HCT116 (cell line): Measurements from ENCODE around the gene GSTT2B. TPM values are rescaled to one million over a fixed set of nuclear protein-coding genes. Genes with fewer than 3 reads are reported as not detected.

ENCODE experiments used
- ATAC-seq: fragments of 200-7000 bp; cut with Tn5 transposase; 2 replicates; pipeline ENCODE4 v1.9.1; 2020; ENCODE audit warnings: mild to moderate bottlenecking, moderate library complexity
- BruUV-seq: library from RNA; stranded (reverse); fragments of 400-500 nt; replicated peaks from 2 replicates; lab custom pipeline; 2021; lab: Mats Ljungman, UMichigan
- CTCF ChIA-PET: fragments of 300-600 bp; sonication (Branson Sonifier 250); formaldehyde crosslinking; loops from one replicate; lab custom pipeline; 2021; ENCODE audit warnings: antibody characterized with exemption; lab: Charles Lee
- POLR2A ChIA-PET: fragments of 300-600, 350-600 bp; sonication (Branson Sonifier 250); formaldehyde crosslinking; loops from one replicate; lab custom pipeline; 2021; ENCODE audit warnings: antibody characterized with exemption; lab: Charles Lee
- RAD21 ChIA-PET, 2 experiments: fragments of 300-600 bp; sonication (Branson Sonifier 250); formaldehyde crosslinking; loops; one replicate each; lab custom pipeline; 2023; ENCODE audit warnings: low total read pairs in 2 of 2; ENCODE audit not compliant: uncharacterized antibody in 2 of 2, unreplicated experiment in 2 of 2, low non-redundant PET in 1 of 2; lab: Charles Lee
- DNase-seq: peaks from one replicate; pipeline ENCODE4 v3.0.0-alpha.2; 2010; ENCODE audit warnings: low read depth, low spot score
- H2AFZ ChIP-seq: fragments of 200-600 bp; shearing (Covaris generic), sonication (generic); 2 replicates; pipeline ENCODE4 v1.6.1; 2017; ENCODE audit warnings: low read depth, mixed run types, mixed read lengths, antibody characterized with exemption, low read length; ENCODE audit not compliant: poor library complexity, severe bottlenecking
- H3K27ac ChIP-seq: 2 replicates; pipeline ENCODE4 v1.5.1; 2012; ENCODE audit warnings: low read depth, low read length
- H3K27me3 ChIP-seq: fragments of 200-600 bp; sonication (generic); 2 replicates; pipeline ENCODE4 v1.6.1; 2016; ENCODE audit warnings: mixed run types, low read length, mixed read lengths; ENCODE audit not compliant: insufficient read depth
- H3K36me3 ChIP-seq, 2 experiments: fragments of 200-500 bp in 1 of 2; fragments of 200-600 bp in 1 of 2; sonication (Bioruptor generic) in 1 of 2; sonication (generic) in 1 of 2; 2 replicates each; pipeline versions ENCODE4 v1.5.1 to v1.6.1; 2014 to 2016; ENCODE audit warnings: low read length in 2 of 2, inconsistent platforms in 1 of 2, mixed read lengths in 1 of 2, mixed run types in 1 of 2; ENCODE audit not compliant: insufficient read depth in 2 of 2, control insufficient read depth in 1 of 2
- H3K4me1 ChIP-seq, 2 experiments: fragments of 200-600 bp in 1 of 2; sonication (generic) in 1 of 2; 2 replicates each; pipeline versions ENCODE4 v1.5.1 to v1.6.1; 2012 to 2017; ENCODE audit warnings: low read length in 2 of 2, inconsistent platforms in 1 of 2, mild to moderate bottlenecking in 1 of 2, mixed read lengths in 1 of 2, mixed run types in 1 of 2, moderate library complexity in 1 of 2; ENCODE audit not compliant: insufficient read depth in 2 of 2, control insufficient read depth in 1 of 2
- H3K4me2 ChIP-seq: fragments of 200-600 bp; sonication (generic); 2 replicates; pipeline ENCODE4 v1.6.1; 2017; ENCODE audit warnings: mixed run types, low read length, mixed read lengths
- H3K4me3 ChIP-seq, 2 experiments: fragments of 200-600 bp in 1 of 2; sonication (generic) in 1 of 2; replicated peaks in 1 of 2; 2 replicates each; pipeline ENCODE4 v1.5.1; 2011 to 2016; ENCODE audit warnings: low read length in 2 of 2, control low read depth in 1 of 2, low read depth in 1 of 2, mild to moderate bottlenecking in 1 of 2, mixed read lengths in 1 of 2, mixed run types in 1 of 2
- H3K79me2 ChIP-seq: fragments of 200-600 bp; sonication (generic); 2 replicates; pipeline ENCODE4 v1.6.1; 2017; ENCODE audit warnings: mild to moderate bottlenecking, mixed run types, low read length, moderate library complexity, mixed read lengths; ENCODE audit not compliant: insufficient read depth
- H3K9ac ChIP-seq: fragments of 200-600 bp; sonication (generic); 2 replicates; pipeline ENCODE4 v1.6.1; 2016; ENCODE audit warnings: low read length, mixed read lengths
- H3K9me2 ChIP-seq: fragments of 200-600 bp; sonication (generic), shearing (Covaris generic); 2 replicates; pipeline ENCODE4 v1.6.1; 2017; ENCODE audit warnings: mixed run types, mild to moderate bottlenecking, moderate library complexity; ENCODE audit not compliant: insufficient read depth
- H3K9me3 ChIP-seq, 2 experiments: fragments of 200-500 bp in 1 of 2; fragments of 200-600 bp in 1 of 2; sonication (Bioruptor generic) in 1 of 2; sonication (generic) in 1 of 2; 2 replicates each; pipeline ENCODE4 v1.6.1; 2014 to 2017; ENCODE audit warnings: low read length in 2 of 2, mixed read lengths in 2 of 2, inconsistent platforms in 1 of 2, low read depth in 1 of 2, mild to moderate bottlenecking in 1 of 2, mixed run types in 1 of 2, moderate library complexity in 1 of 2; ENCODE audit not compliant: control insufficient read depth in 1 of 2, insufficient read depth in 1 of 2
- H4K20me1 ChIP-seq: fragments of 200-600 bp; sonication (generic), shearing (Covaris generic); 2 replicates; pipeline ENCODE4 v1.6.1; 2017; ENCODE audit warnings: mixed run types, mild to moderate bottlenecking, moderate library complexity; ENCODE audit not compliant: insufficient read depth
- ATF3 ChIP-seq: IDR thresholded peaks from 2 replicates; pipeline ENCODE4 v1.6.1; 2012
- CBX3 ChIP-seq: IDR thresholded peaks from 2 replicates; pipeline ENCODE4 v1.6.1; 2012; ENCODE audit warnings: low read depth
- CTCF ChIP-seq, 3 experiments: fragments of 200-600 bp in 1 of 3; sonication (generic) in 1 of 3; IDR thresholded peaks in 2 of 3; conservative IDR thresholded peaks in 1 of 3; 2 replicates each; pipeline ENCODE4 v1.5.1; 2012 to 2017; ENCODE audit warnings: low read depth in 2 of 3, low read length in 2 of 3, antibody characterized with exemption in 1 of 3, borderline replicate concordance in 1 of 3, control low read depth in 1 of 3, mild to moderate bottlenecking in 1 of 3, mixed read lengths in 1 of 3, mixed run types in 1 of 3, moderate library complexity in 1 of 3; ENCODE audit not compliant: insufficient read depth in 1 of 3
- EGR1 ChIP-seq: IDR thresholded peaks from 2 replicates; pipeline ENCODE4 v1.6.1; 2012; ENCODE audit warnings: low read depth
- ELF1 ChIP-seq: IDR thresholded peaks from 2 replicates; pipeline ENCODE4 v1.6.1; 2012; ENCODE audit warnings: low read depth, borderline replicate concordance
- MAX ChIP-seq: IDR thresholded peaks from 2 replicates; pipeline ENCODE4 v1.6.1; 2012
- POLR2A ChIP-seq: IDR thresholded peaks from 2 replicates; pipeline ENCODE4 v1.7.0; 2011; ENCODE audit warnings: borderline replicate concordance; ENCODE audit not compliant: insufficient read depth, insufficient read length; ENCODE audit errors: extremely low read depth
- POLR2AphosphoS5 ChIP-seq: IDR thresholded peaks from 2 replicates; pipeline ENCODE4 v1.6.1; 2011; ENCODE audit warnings: mild to moderate bottlenecking, low read depth, low read length, moderate library complexity
- SIN3A ChIP-seq: IDR thresholded peaks from 2 replicates; pipeline ENCODE4 v1.6.1; 2012; ENCODE audit warnings: low read depth
- SP1 ChIP-seq: IDR thresholded peaks from 2 replicates; pipeline ENCODE4 v1.6.1; 2012; ENCODE audit warnings: low read depth
- YY1 ChIP-seq: IDR thresholded peaks from 2 replicates; pipeline ENCODE4 v1.6.1; 2011; ENCODE audit warnings: low read length, low read depth, moderate library complexity, mild to moderate bottlenecking; ENCODE audit not compliant: insufficient replicate concordance; ENCODE audit errors: extremely low read depth
- ZFX ChIP-seq: fragments of 450-650 bp; IDR thresholded peaks from 2 replicates; pipeline ENCODE4 v1.6.1; 2017
- intact Hi-C: fragments of 100-400 bp; cut with micrococcal nuclease; formaldehyde crosslinking; loops from 2 replicates; pipeline ENCODE4 v1.10.0; 2022
- total RNA-seq: library from RNA; stranded (reverse); gene quantifications from one replicate; pipeline ENCODE4 v1.2.1, GENCODE V29; 2021; ENCODE audit not compliant: unreplicated experiment

The GSTT2B gene
- total RNA-seq, 1 experiment from 2014 or later, result 14.3 TPM

- Histone ChIP-seq H3K4me3 (no peak overlapping the region), H3K79me2 (no peaks in the 10 kb centered on the region), H3K36me3 (no peaks in the 10 kb centered on the region), H3K9me3 (no peaks in the 10 kb centered on the region), H4K20me1 (no peaks in the 10 kb centered on the region), H2AFZ (no peak overlapping the region), H3K4me2 (no peak overlapping the region), H3K27me3 (no peaks in the 10 kb centered on the region), H3K9me2 (no peaks in the 10 kb centered on the region), H3K4me1 (peaks cover 0 to 21% of the 10 kb centered on the region in 2 experiments; a peak in 3 of 4 replicates), H3K27ac (no peak overlapping the region), H3K9ac (no peak overlapping the region)
- ChIA-PET RAD21 (no interaction called here), POLR2A (no interaction called here), CTCF (no interaction called here)
- DNase-seq, result no peak
- intact Hi-C loops, result no loop called here
- TF ChIP-seq CBX3, result no peak
- ATAC-seq, result no peak
- BruUV-seq, result no TSS peak
Measured at GRCh38 chr22:23915290-23915689, 45.7 kb downstream of the GSTT2B start.

- DNase-seq (peak; percentile 98), ATAC-seq (peak; percentile 99)
- no TSS peak for BruUV-seq
- intact Hi-C loops, result no loop called here
- Histone ChIP-seq H3K4me1 (peaks cover 0 to 16% of the 10 kb centered on the region in 2 experiments; a peak in 3 of 4 replicates), H3K27ac (peak overlapping the region; percentile 84), H3K9me3 (no peaks in the 10 kb centered on the region), H3K27me3 (no peaks in the 10 kb centered on the region), H4K20me1 (no peaks in the 10 kb centered on the region), H3K4me2 (peak overlapping the region; percentile 92), H3K4me3 (peak overlapping the region; percentile 73 to 86), H3K79me2 (no peaks in the 10 kb centered on the region), H3K36me3 (no peaks in the 10 kb centered on the region), H2AFZ (no peak overlapping the region), H3K9ac (peak overlapping the region; percentile 89), H3K9me2 (no peaks in the 10 kb centered on the region)
- POLR2A ChIA-PET, result interaction anchor here (0.6 to 2.0 kb wide), 9 partner anchors 8 to 156 kb away, joined by 3 to 23 read pairs (median 5); partner anchors contain the start of genes MIF and SLC2A11
- CTCF ChIA-PET, result interaction anchor here (1.1 to 2.9 kb wide), 3 partner anchors 16 to 64 kb away, joined by 3 to 21 read pairs (median 5); partner anchors contain the start of gene MIF
- RAD21 ChIA-PET, result no interaction called here
- peak; percentile 59 for TF ChIP-seq SP1
- TF ChIP-seq SIN3A, result peak; percentile 80
- TF ChIP-seq ZFX, result peak; percentile 47; the same call in 1 of the 2 replicates
- TF ChIP-seq POLR2A, result peak; percentile 96
- TF ChIP-seq ATF3, result no peak
- TF ChIP-seq ELF1, result peak; percentile 77
- TF ChIP-seq CTCF (IDR thresholded peaks at IDR 0.05 in 2 of 3, conservative IDR thresholded peaks at IDR 0.05 in 1 of 3; ENCODE audit: borderline replicate concordance in 1 of 3, insufficient read depth in 1 of 3, low read depth in 2 of 3, low read length in 2 of 3), result no peak
- TF ChIP-seq YY1, result no peak
- TF ChIP-seq POLR2AphosphoS5, result peak; percentile 97
- peak; percentile 84 for TF ChIP-seq EGR1
- TF ChIP-seq MAX, result peak; percentile 90
Measured at GRCh38 chr22:23913661-23914353, 47.2 kb downstream of the GSTT2B start.
